Activated gamma-delta T cell treated with Interleukin-2 at 50 U/mL for 16 hours (primary cell): ENCODE data around the gene CDCA3.
A peak's percentile ranks its signal among the peaks of the same experiment; 100 is the strongest.

Source experiments
- DNase-seq: peaks from one replicate; pipeline ENCODE4 v3.0.0-alpha.2; 2020

CDCA3 gene

DNA sequence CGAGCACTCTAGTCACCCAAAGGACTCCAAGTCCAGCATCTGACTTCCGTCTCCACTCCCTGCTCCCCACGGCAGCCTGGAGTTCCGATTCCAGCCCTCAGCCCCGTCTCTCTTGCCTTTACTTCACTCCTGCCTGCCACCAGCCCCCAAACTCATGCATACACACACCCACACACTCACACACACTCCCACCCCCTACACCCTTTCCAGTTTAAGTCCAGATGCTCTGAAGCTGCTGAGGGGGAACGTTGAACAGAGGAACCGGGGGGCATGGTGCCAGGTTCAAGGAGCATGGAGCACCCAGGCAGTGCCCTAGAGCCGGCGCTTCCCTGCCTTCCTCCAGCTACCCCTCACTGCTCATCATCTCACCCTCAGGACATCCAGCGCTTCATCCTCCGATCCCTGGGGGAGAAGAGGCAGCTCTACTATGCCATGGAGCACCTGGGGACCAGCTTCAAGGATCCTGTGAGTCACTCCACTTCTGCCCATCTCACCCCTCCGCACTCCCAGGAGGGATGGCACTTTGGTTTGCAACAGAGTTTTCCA is 19.6 kb downstream of the CDCA3 start:
- DNase-seq: no peak

- no peak for DNase-seq
Observed at GRCh38 chr12:6830999-6831398, 20.1 kb downstream of the CDCA3 start.

DNA sequence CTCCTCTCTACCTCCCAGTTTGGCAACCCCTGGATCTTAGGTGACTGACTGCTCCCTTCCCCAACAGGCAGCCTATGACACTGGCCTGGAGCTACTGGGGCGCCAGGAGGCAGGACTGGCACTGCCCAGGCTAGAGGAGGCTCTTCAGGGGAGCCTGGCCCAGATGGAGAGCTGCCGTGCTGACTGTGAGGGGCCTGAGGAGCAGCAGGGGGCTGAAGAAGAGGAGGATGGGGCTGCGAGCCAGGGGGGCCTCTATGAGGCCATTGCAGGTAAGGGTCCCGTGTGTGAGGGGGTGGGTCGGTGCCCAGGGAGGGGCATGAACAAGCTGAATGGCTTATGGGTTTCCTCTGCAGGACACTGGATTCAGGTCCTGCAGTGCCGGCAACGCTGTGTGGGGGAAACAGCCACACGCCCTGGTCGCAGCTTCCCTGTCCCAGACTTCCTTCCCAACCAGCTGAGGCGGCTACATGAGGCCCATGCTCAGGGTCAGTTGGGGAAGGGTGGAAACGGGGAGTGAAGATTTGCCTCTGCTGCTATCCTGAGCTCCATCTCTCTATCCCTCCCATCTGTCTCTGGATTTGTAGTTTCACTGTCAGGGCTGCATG is 20.7 kb downstream of the CDCA3 start:
- DNase-seq: no peak

GRCh38 chr12:6829536-6830220 is 21.4 kb downstream of the CDCA3 start:
- no peak for DNase-seq

DNA sequence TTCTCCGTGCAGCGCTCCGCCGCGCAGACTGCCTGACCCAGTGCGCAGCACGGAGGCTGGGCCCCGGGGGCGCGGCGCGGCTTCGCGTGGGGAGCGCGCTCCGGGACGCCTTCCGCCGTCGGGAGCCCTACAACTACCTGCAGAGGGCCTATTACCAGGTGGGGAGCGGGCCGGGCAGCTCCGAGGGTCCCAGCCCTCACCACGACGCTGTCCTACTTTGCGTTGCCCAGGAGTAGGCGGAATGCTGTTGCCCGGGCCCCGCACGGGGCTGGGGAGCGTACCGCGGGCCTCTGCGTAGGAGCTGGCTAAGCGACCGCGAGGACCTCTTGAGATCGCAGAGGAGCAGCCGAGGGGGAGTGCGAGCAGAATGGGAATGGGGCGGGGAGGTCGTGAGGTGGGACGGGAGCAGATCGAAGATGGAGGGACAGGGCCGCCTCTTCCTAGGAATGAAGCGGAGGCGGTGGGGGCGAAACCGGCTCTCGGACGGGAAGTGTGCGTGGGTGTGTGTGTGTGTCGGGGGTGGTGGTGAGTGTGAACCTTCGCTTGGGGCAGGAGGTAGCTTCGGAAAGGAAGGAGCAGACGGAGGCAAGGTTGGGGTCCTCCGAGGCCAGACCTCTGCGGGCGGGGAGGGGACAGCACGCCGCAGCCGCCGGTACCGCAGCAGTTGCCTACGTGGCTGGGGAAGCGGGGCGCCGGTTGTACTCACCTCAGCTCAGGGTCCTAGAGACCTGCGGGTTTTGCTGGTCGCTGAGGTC is 22.1 kb downstream of the CDCA3 start:
- peak; percentile 26 for DNase-seq

DNA sequence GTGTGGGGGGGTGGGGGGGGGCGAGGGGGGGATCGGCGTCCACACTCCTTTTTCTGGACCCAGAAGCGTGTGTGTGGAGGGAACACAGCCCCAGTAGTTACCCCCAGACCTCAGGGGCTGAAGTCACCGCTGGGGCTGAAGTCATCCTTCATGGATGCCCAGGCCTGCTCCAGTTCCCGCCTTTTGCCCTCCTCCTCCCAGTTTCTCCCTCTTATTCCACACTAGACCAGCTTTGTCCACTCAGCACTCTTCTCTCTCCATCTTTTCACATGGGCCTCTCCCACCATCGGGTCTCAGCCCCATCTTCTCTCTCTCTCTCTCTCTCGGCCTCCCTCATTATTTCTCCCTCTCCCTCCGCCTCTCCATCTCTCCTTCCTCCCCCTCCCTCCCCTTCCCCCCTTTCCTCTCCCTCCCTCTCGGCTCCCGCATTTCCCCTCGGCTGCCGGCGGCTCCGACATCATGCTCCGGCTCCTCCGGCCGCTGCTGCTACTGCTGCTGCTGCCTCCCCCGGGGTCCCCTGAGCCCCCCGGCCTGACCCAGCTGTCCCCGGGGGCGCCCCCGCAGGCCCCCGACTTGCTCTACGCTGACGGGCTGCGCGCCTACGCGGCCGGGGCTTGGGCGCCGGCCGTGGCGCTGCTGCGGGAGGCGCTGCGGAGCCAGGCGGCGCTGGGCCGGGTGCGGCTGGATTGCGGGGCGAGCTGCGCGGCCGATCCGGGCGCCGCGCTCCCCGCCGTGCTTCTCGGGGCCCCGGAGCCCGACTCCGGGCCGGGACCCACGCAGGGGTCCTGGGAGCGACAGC is 22.9 kb downstream of the CDCA3 start, which contains the start of gene P3H3:
Gene P3H3, plus strand, starts transcription at position 426 of the 799 bp plus-strand sequence. Its CDS starts 34 bp downstream, at position 460.
- no peak for DNase-seq

DNA sequence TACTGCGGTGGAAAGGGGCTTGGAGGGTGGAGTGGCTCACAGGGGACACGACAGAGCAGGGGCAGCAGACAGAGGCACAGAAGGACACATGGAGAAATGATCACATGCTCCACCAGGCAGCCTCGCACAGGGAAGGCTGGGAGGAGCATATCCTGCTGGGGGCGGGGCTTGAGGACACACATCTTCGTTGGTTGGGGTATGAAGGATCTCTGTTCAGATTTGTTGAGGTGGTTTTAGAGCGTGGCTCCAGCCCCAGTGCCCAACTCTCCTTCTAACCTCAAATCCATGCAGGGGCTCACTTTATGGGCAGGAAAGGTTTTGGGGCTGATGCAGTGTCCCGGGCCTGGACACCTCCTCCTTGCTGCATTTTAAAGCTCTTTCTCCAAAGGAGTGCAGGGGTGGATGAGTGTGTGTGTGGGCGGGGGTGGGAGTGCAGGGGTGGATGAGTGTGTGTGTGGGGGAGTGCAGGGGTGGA is 23.6 kb downstream of the CDCA3 start:
- no peak for DNase-seq

GRCh38 chr12:6826734-6827436 is 24.2 kb downstream of the CDCA3 start:
- no peak for DNase-seq

GRCh38 chr12:6826125-6826733 is 24.9 kb downstream of the CDCA3 start:
- DNase-seq: no peak

DNA sequence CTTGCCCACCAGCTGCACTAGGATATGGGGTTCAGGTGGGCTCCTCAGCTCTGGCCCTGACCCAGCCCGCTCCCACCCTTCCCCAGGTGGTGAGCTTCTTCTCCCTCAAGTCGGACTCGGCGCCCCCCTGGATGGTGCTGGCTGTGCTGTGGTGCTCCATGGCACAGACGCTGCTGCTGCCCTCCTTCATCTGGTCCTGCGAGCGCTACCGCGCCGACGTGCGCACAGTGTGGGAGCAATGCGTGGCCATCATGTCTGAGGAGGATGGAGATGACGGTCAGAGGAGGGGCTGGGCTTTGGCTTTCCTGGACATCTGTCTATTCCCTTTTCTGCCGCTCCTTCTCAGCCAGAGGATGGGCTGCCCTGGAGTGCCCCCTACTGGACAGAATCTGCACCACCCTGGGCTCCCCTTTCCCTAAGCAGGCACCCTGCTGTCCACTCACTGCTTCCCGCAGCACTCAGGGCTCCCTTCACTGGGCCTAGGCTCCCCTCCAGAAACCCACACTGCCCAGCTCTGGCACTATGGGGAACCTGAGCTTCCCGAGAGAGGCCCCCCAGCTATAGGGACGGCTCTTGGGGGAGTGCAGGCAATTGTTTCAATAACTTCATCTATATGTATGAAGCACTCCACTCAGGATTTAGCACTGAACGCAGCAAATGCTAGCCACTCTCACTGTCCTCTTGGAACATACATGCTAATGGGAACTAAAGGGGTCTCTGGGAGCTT is 25.5 kb downstream of the CDCA3 start:
- DNase-seq: peak; percentile 76

DNA sequence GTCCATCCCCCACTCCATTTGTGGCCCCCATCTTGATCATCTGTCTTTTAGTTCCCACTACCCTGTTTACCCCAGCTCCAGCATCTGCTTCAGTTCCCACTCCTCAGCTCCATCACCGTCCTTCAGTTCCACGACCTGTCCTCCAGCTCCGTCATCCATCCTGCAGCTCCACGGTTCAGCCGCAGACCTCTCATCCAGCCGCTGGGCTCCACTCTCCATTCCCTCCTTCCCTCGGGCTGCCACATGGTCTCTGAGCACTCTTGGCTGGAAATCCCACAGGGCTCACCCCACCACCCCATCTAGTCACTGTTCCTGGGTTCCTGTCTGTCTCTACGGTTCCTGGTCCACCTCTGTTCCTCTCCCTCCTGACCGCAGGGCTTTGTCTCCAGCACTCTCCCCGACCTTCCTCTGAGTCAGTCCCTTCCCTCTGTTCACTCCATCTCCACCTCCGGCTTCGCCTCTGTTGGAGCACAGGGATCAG is 26.1 kb downstream of the CDCA3 start:
- no peak for DNase-seq

- no peak for DNase-seq
Observed at GRCh38 chr12:6824085-6824775, 26.9 kb downstream of the CDCA3 start.

DNA sequence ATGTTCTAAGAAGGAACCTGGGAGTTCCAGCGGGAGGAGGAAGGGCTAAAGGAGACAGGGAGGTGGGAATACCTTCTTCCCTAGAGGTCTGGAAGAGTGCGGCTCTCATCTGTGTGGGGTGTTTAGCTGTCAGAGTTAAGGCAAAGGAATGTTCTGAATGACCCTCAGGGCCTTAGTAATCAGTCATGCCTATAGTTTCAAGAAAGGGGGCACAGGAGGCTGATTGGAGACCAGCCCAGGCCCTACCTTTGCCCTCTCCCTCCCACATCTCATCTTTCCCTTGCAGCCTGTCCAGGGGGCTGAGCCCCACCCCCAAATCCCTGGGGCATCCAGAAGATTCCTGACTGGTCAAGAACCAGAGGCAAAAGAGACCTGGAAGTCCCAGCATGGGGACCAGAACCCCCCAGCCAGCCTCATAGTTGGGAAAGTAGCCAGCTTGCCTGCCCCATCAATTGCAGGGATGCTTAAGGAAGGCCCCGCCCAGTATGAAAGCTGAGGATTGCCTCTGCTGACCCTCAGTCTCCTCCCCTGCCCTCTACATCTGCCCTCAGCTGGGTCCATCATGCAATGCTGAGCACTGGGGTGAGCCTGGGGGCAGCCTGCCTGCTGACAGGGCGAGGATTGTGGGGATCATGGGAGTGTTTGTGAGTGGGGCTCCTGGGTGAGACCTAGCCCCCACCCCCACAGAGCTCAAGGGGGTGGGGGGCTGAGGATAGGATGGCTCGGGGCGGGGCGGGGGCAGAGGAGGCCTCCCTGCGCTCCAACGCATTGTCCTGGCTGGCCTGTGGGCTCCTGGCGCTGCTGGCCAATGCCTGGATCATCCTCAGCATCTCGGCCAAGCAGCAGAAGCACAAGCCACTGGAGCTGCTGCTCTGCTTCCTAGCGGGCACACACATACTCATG is 27.7 kb downstream of the CDCA3 start:
- DNase-seq: no peak

- no peak for DNase-seq
Observed at GRCh38 chr12:6822426-6823135, 28.5 kb downstream of the CDCA3 start.

GRCh38 chr12:6821591-6822425 is 29.3 kb downstream of the CDCA3 start, which contains the start of gene GPR162:
Gene GPR162, plus strand, starts transcription at chr12:6821821. Its CDS starts 2,078 bp downstream, at chr12:6823899.
- no peak for DNase-seq

DNA sequence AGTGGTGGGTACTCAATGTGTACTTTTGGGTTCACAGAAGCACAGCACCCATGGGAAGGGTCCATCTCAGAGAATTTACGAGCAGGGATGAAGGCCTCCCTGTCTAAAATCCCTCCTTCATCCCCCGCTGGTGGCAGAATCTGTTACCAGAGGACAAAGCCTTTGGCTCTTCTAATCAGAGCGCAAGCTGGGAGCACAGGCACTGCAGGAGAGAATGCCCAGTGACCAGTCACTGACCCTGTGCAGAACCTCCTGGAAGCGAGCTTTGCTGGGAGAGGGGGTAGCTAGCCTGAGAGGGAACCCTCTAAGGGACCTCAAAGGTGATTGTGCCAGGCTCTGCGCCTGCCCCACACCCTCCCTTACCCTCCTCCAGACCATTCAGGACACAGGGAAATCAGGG is 30.9 kb downstream of the CDCA3 start:
- no peak for DNase-seq
